IPS-18c (cell line): ENCODE results near the gene ADAM19.

Source experiments
- H3K4me3 ChIP-seq: 2 replicates; pipeline ENCODE4 v1.7.0; 2013; ENCODE audit warnings: low read depth, mild to moderate bottlenecking, low read length, moderate library complexity; ENCODE audit not compliant: insufficient read depth
- H3K9me3 ChIP-seq: one replicate; pipeline ENCODE4 v1.6.1; 2013; ENCODE audit warnings: mild to moderate bottlenecking, low read length, moderate library complexity; ENCODE audit not compliant: control insufficient read depth, insufficient read depth

Gene ADAM19

DNA sequence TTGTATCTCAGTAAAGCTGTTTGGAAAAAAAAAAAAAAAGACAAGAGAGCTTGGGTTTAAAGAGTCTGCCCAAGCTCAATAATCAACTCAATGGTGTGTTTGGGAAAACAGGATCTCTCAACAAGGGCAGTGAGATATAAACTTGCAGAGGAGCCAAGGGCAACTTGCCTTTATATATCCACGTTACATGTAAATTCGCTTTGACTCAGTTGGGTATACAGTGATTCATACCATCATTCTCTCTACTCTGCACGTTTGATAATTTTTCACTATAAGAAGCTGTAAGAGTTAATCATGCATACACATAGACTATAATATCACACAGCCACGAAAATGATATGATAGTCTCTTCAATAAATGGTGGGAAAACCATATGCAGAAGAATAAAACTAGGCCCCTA is 24.9 kb downstream of the ADAM19 start:
- H3K4me3 ChIP-seq: no peak overlapping the region
- peaks cover 2% of the 10 kb centered on the region for H3K9me3 ChIP-seq

DNA sequence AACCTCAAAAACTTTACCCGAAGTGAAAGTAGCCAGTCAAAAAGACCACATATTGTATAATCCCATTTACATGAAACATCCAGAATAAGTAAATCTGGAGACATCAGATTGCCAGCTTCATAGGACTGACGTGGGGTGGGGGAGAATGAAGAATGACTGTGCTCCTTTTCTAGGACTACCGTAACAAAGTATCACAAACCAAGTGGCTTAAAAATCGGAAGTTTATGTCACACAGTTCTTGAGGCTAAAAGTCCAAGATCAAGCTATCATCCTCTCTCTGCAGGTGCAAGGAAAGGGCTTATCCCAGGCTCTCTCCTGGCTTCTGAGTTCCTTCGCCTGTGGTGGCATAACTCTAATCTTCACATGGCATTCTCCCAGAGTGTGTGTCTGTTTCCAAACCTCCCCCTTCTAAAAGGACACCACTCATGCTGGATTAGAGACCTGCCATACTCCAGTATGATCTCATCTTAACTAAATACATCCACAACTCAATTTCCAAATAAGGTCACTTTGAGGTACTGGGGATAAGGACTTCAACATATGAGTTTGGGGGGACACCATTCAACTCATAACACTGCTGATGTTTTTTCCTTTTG is 25.5 kb downstream of the ADAM19 start:
- no peak overlapping the region for H3K4me3 ChIP-seq
- peaks cover 2% of the 10 kb centered on the region for H3K9me3 ChIP-seq

- H3K9me3 ChIP-seq: peaks cover 2% of the 10 kb centered on the region
Observed at GRCh38 chr5:157549283-157549629, 26.3 kb downstream of the ADAM19 start.

DNA sequence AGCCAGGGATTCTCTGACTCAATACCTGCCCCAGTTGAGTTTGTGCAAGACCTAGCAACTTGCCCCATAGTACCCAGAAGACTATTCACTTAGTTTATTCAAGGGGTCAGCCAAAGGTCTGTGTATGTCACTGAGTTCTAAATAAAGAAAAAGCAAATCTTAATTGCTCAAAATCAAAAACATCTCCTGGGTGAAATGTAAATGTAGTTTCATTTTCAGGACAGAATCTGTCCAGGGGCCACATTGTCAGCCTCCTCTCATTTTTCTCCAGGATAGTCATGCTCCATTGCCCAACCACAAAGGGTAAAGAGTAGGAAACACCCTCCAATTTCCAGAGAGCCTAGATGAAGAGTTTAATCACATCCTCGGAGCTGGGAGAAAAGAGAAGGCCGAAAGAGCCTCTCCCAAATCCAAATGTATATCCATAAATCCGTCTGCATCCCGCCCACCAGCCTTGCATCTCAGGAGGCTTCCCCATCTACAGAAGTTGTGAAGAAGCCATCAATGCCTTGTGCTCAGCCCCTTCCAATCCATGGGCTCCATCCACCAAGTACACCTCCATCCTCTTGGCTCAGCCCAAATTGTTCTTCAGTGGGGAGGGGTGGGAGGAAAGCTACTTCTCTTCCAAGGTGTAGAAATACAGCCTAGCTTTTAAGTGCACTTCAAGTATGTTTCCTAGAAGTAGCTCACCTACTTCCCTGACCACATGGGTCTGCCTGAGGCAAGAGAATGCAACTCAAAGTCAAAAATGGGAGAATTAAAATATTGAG is 26.9 kb downstream of the ADAM19 start:
- Histone ChIP-seq H3K4me3 (no peak overlapping the region), H3K9me3 (peaks cover 2% of the 10 kb centered on the region)

More at GRCh38 chr5:157549283-157549629, 26.3 kb downstream of the ADAM19 start:
- no peak overlapping the region for H3K4me3 ChIP-seq

DNA sequence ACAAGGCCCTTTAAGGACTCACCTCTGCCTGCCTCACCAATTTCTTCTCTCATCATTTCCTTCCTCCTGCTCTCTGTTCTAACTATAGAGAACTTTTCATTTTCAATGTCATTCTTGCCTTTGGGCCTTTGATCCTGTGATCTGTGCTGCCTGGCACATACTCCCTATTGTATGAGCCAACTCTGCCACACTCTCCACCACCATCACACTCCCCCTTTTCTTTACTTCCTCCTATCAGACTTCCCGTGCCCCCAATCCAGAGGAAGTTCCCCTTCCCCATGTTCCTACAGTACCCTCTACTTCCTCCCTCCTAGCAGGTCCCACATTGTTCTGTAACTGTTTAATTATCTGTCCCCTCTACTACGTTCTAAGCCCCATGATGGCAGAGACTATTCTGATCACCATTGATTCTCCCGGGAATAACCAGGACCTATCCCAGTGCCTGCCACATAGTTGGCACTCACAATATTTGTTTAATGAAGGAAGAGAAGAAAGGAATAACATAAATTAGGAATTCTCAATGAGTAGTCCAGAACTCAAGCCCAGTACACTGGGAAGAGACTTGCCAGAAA is 27.5 kb downstream of the ADAM19 start:
- Histone ChIP-seq H3K4me3 (no peak overlapping the region), H3K9me3 (peaks cover 2% of the 10 kb centered on the region)

DNA sequence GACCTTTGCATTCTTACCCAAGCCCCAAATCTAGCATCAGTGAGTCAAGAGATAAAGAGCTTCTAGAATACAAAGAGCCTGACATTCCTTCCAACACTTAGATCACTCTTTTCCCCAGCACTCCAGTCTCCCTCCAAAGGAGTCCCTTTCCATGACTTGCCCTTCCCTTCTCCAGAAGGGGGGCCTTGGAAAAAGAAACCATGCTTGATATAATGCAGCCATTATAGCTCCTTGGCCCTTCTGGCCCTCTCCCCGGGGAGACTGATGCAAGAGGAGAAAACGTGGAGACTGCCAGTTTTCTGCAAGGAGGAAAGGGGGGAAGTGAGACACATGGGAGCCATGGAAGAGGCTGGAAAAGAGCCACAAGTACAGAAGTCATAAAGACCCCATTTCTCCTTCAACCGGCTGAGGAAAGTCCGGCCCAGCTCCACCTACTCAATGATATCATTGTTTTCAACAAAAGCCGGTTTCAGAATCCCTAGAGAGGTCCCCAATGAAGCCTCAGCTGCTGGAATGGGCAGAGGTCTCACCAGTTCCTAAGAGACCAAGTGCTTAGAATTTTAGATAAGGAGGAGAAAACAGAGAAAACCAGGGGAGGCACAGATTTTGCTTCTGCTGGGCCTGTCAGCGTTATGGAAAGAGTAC is 29.0 kb downstream of the ADAM19 start:
- Histone ChIP-seq H3K4me3 (no peak overlapping the region), H3K9me3 (no peaks in the 10 kb centered on the region)

DNA sequence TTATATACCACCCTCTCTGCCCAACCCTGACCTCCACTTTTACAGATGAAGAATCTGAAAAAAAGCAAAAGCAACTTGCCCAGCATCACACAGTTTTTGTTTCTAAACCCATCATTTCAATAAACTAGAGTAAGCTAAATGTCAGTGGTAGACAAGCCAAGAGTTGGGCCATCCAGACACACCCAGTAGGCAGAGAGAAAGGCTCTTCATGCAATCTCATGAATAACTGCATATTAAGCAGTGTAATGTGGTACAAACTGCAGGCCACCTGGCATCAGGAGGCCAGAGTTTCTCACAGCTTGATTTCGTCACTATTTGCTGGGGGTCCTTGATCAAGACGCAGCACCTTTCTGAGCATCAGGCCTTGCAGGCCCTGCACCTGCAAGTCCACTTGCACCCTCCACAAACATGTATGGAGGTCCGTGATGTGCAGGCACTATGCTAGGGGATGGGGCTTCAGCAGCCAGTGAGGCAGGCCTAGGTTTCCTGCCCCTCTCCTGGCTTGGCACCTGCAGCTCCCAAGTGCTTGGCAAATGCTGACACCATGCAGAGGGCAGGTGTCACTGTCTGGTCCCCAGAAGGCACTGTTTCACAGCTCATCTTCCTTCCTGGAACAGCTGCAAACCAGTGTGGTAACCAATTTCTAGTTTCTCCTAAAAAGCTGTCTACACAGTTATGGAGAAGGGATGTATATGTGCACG is 29.8 kb downstream of the ADAM19 start:
- Histone ChIP-seq H3K4me3 (no peak overlapping the region), H3K9me3 (no peaks in the 10 kb centered on the region)

DNA sequence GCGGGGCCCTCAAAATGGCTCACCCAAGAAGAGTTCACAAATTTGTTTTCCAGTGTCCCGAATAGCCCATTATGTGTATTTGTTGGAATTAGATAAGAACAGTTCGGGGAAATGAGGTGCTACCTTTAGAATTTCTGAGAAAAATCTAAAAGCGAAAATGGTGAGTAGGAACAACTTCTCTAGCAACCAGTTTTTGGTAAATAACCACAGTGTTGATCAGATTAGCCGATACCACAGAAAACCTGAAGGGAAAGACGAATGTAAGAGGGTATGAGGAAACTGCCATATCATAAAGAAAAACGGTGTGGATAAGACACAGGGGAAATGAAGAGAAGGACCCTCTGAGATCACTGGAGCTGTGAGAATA is 31.0 kb downstream of the ADAM19 start:
- no peak overlapping the region for H3K4me3 ChIP-seq
- H3K9me3 ChIP-seq: no peaks in the 10 kb centered on the region

- H3K9me3 ChIP-seq: no peaks in the 10 kb centered on the region
- no peak overlapping the region for H3K4me3 ChIP-seq
Observed at GRCh38 chr5:157543825-157544622, 31.6 kb downstream of the ADAM19 start.

- no peaks in the 10 kb centered on the region for H3K9me3 ChIP-seq
Observed at GRCh38 chr5:157542282-157543000, 33.1 kb downstream of the ADAM19 start.

GRCh38 chr5:157541447-157542118 is 34.0 kb downstream of the ADAM19 start:
- H3K9me3 ChIP-seq: no peaks in the 10 kb centered on the region
- H3K4me3 ChIP-seq: no peak overlapping the region

More at GRCh38 chr5:157542282-157543000, 33.1 kb downstream of the ADAM19 start:
- no peak overlapping the region for H3K4me3 ChIP-seq

GRCh38 chr5:157540707-157541446 is 34.7 kb downstream of the ADAM19 start:
- Histone ChIP-seq H3K9me3 (no peaks in the 10 kb centered on the region), H3K4me3 (no peak overlapping the region)

DNA sequence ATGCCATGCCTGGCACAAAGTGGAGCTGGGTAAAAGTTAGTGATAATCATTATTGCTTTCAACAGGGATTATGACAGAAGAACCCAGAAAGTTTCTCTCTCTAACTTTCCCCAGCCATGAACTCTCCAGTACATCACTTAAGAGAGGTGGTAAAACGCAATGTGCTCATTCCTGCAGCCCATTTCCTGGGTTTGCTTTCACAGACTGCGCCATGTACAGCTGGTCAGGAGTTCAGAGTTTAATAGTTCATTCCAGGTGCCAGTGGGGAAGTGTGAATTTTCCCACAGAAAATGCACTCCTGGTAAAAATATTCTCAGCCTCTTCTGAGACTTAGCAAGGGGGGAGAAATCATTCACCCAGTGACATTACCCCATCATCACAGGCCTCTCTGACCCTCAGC is 35.5 kb downstream of the ADAM19 start:
- Histone ChIP-seq H3K4me3 (no peak overlapping the region), H3K9me3 (no peaks in the 10 kb centered on the region)

- H3K4me3 ChIP-seq: no peak overlapping the region
Observed at GRCh38 chr5:157539503-157540022, 36.0 kb downstream of the ADAM19 start.

GRCh38 chr5:157538311-157538710 is 37.3 kb downstream of the ADAM19 start:
- Histone ChIP-seq H3K9me3 (no peaks in the 10 kb centered on the region), H3K4me3 (no peak overlapping the region)

More at GRCh38 chr5:157539503-157540022, 36.0 kb downstream of the ADAM19 start:
- H3K9me3 ChIP-seq: no peaks in the 10 kb centered on the region
